GM23338 (cell line): ENCODE data around the gene PRKCG. TPM values are rescaled to one million over a fixed set of nuclear protein-coding genes. Genes with fewer than 3 reads are reported as not detected.

Source experiments
- ATAC-seq: fragments of 200-7000 bp; cut with Tn5 transposase; 3 replicates; pipeline ENCODE4 v1.9.1; 2020
- DNase-seq: peaks from one replicate; pipeline ENCODE4 v3.0.0-alpha.2; 2015; ENCODE audit warnings: low spot score
- H2AFZ ChIP-seq: fragments of 200-600 bp; sonication (generic); 2 replicates; pipeline ENCODE4 v1.8.0; 2016; ENCODE audit warnings: antibody characterized with exemption, mild to moderate bottlenecking, moderate library complexity
- H3F3A ChIP-seq: fragments of 200-600 bp; sonication (generic); replicated peaks from 2 replicates; pipeline ENCODE4 v1.8.0; 2017; ENCODE audit warnings: antibody characterized with exemption, mixed run types, low read depth
- H3K27ac ChIP-seq: fragments of 200-600 bp; sonication (generic); 2 replicates; pipeline ENCODE4 v1.6.1; 2016; ENCODE audit warnings: low read depth
- H3K27me3 ChIP-seq: fragments of 200-600 bp; sonication (generic); 2 replicates; pipeline ENCODE4 v1.8.0; 2016; ENCODE audit warnings: mild to moderate bottlenecking, mixed run types, moderate library complexity; ENCODE audit not compliant: insufficient read depth
- H3K36me3 ChIP-seq: fragments of 200-600 bp; sonication (generic); 2 replicates; pipeline ENCODE4 v1.8.0; 2016; ENCODE audit warnings: mild to moderate bottlenecking; ENCODE audit not compliant: insufficient read depth
- H3K4me1 ChIP-seq: fragments of 200-600 bp; sonication (generic); 2 replicates; pipeline ENCODE4 v1.8.0; 2016; ENCODE audit warnings: mild to moderate bottlenecking, moderate library complexity; ENCODE audit not compliant: insufficient read depth
- H3K4me2 ChIP-seq: fragments of 200-600 bp; sonication (generic); 2 replicates; pipeline ENCODE4 v1.7.1; 2017; ENCODE audit warnings: mixed run types
- H3K4me3 ChIP-seq: fragments of 200-600 bp; sonication (generic); 2 replicates; pipeline ENCODE4 v1.6.1; 2016; ENCODE audit warnings: mixed run types
- H3K79me2 ChIP-seq: fragments of 200-600 bp; sonication (generic); replicated peaks from 2 replicates; pipeline ENCODE4 v1.8.0; 2017; ENCODE audit warnings: mild to moderate bottlenecking; ENCODE audit not compliant: insufficient read depth
- H3K9me2 ChIP-seq: fragments of 200-600 bp; sonication (generic); 2 replicates; pipeline ENCODE4 v1.8.0; 2017; ENCODE audit not compliant: insufficient read depth
- H4K20me1 ChIP-seq: fragments of 200-600 bp; sonication (generic); replicated peaks from 2 replicates; pipeline ENCODE4 v1.8.0; 2017; ENCODE audit warnings: mild to moderate bottlenecking; ENCODE audit not compliant: insufficient read depth
- H3K27ac Mint-ChIP-seq: 2 replicates; pipeline ENCODE4 v1.8.0; 2020; ENCODE audit warnings: inconsistent platforms, mild to moderate bottlenecking, moderate library complexity, mixed read lengths
- H3K27me3 Mint-ChIP-seq: 3 replicates; pipeline ENCODE4 v1.8.0; 2022; ENCODE audit warnings: low read depth, mild to moderate bottlenecking, moderate library complexity, mixed read lengths, inconsistent platforms; ENCODE audit not compliant: insufficient read depth, poor library complexity
- H3K36me3 Mint-ChIP-seq: 3 replicates; pipeline ENCODE4 v1.8.0; 2021; ENCODE audit warnings: low read depth, mild to moderate bottlenecking, inconsistent platforms, moderate library complexity, mixed read lengths
- H3K4me1 Mint-ChIP-seq: 3 replicates; pipeline ENCODE4 v1.8.0; 2020; ENCODE audit warnings: mild to moderate bottlenecking, inconsistent platforms, mixed read lengths
- H3K4me3 Mint-ChIP-seq: 3 replicates; pipeline ENCODE4 v1.8.0; 2021; ENCODE audit warnings: moderate library complexity, mild to moderate bottlenecking, inconsistent platforms, mixed read lengths
- H3K9me3 Mint-ChIP-seq: 3 replicates; pipeline ENCODE4 v1.8.0; 2020; ENCODE audit warnings: moderate library complexity, mild to moderate bottlenecking, inconsistent platforms, mixed read lengths
- CREB1 ChIP-seq: fragments of 250-450 bp; sonication (Bioruptor Pico); IDR thresholded peaks from 2 replicates; pipeline ENCODE4 v1.5.0; 2020; ENCODE audit warnings: low read depth, mild to moderate bottlenecking, moderate library complexity
- CTCF ChIP-seq, 2 experiments: fragments of 200-600 bp in 1 of 2; sonication (generic) in 1 of 2; conservative IDR thresholded peaks; 2 replicates each; pipeline versions ENCODE4 v1.5.1 to v1.6.1; 2016 to 2017; ENCODE audit warnings: antibody characterized with exemption in 2 of 2, low read depth in 2 of 2, mild to moderate bottlenecking in 2 of 2, moderate library complexity in 1 of 2
- EZH2phosphoT487 ChIP-seq: fragments of 200-600 bp; sonication (generic); IDR thresholded peaks from one replicate; pipeline ENCODE4 v1.8.1; 2018; ENCODE audit warnings: antibody characterized with exemption; ENCODE audit not compliant: unreplicated experiment
- NANOG ChIP-seq: IDR thresholded peaks from 2 replicates; pipeline ENCODE4 v1.6.1; 2016; ENCODE audit warnings: antibody characterized with exemption, borderline replicate concordance
- POLR2AphosphoS5 ChIP-seq: IDR thresholded peaks from 2 replicates; pipeline ENCODE4 v1.6.1; 2016; ENCODE audit warnings: antibody characterized with exemption, low read depth
- REST ChIP-seq: IDR thresholded peaks from one replicate; pipeline ENCODE4 v1.6.1; 2018; ENCODE audit warnings: antibody characterized with exemption; ENCODE audit not compliant: unreplicated experiment
- STAT1 ChIP-seq: IDR thresholded peaks from one replicate; pipeline ENCODE4 v1.6.1; 2016; ENCODE audit warnings: antibody characterized with exemption; ENCODE audit not compliant: unreplicated experiment
- polyA plus RNA-seq: library from polyadenylated mRNA; unstranded; fragments of >200 nt; fragmentation: Nextera tagmentation; extraction: Ambion mirVana; gene quantifications from 2 replicates; pipeline ENCODE4 v1.2.1, GENCODE V29; 2016
- total RNA-seq: library from RNA; depleted of rRNA; stranded (reverse); fragments of >200 nt; shearing (Covaris generic); gene quantifications from 2 replicates; pipeline ENCODE4 v1.2.3, GENCODE V29; 2014

PRKCG gene
- total and polyA plus RNA-seq, 2 experiments from 2014 or later: 15.4 to 15.9 TPM

GRCh38 chr19:53917356-53917755, 35.4 kb downstream of the PRKCG start (continued):
- no peak for TF ChIP-seq REST

DNA sequence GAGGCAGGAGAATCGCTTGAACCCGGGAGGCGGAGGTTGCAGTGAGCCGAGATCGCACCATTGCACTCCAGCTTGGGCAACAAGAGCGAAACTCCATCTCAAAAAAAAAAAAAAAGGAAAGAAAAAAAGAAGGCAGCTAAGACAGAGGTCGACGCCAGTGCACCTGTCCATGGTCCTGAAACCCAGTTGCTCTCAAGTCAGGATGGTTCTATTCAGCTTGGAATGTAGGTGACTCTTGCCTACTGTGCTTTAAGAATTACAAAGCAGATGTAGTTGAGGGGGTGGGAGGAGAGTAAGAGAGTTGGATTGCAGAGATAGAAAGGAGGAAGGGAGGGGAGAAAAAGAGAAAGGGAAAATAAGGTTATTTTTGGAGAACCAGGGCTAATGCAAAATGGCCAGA, 45.7 kb downstream of the PRKCG start:
- Histone ChIP-seq H3K4me3 (no peak overlapping the region), H3K27ac (no peak overlapping the region), H3K4me1 (no peaks in the 10 kb centered on the region), H3K9me2 (no peaks in the 10 kb centered on the region), H3K27me3 (no peaks in the 10 kb centered on the region), H3K4me2 (no peak overlapping the region), H3K36me3 (peaks cover 22% of the 10 kb centered on the region), H2AFZ (no peak overlapping the region), H4K20me1 (peaks cover 14% of the 10 kb centered on the region; the same call in 1 of the 2 replicates), H3F3A (0 out of 2 replicates have a peak, but pooled peaks cover 5% of the 10 kb centered on the region), H3K79me2 (no peaks in the 10 kb centered on the region)
- ATAC-seq (peak; percentile 100), DNase-seq (peak; percentile 97)
- no peak for TF ChIP-seq EZH2phosphoT487
- peak; percentile 93 for TF ChIP-seq REST
- TF ChIP-seq CREB1 (CRISPR knock-in tag): peak; percentile 59; the same call in 1 of the 2 replicates
- peaks cover 6% of the 10 kb centered on the region for H3K27me3 Mint-ChIP-seq
- peaks cover 6% of the 10 kb centered on the region for H3K4me1 Mint-ChIP-seq
- no peak overlapping the region; the same call in 2 of the 3 replicates for H3K4me3 Mint-ChIP-seq
- no peak overlapping the region for H3K27ac Mint-ChIP-seq
- H3K36me3 Mint-ChIP-seq: peaks cover 63% of the 10 kb centered on the region
- H3K9me3 Mint-ChIP-seq: peaks cover 5% of the 10 kb centered on the region

GRCh38 chr19:53936029-53936428, 54.0 kb downstream of the PRKCG start:
- Histone ChIP-seq H3K4me2 (peak overlapping the region; percentile 49; the same call in 1 of the 2 replicates), H2AFZ (no peak overlapping the region), H3K27ac (peak overlapping the region; percentile 48; the same call in 1 of the 2 replicates), H3K36me3 (peaks cover 16% of the 10 kb centered on the region), H3K4me3 (no peak overlapping the region), H3K27me3 (no peaks in the 10 kb centered on the region), H4K20me1 (no peaks in the 10 kb centered on the region), H3F3A (peaks cover 7% of the 10 kb centered on the region; the same call in 1 of the 2 replicates), H3K9me2 (no peaks in the 10 kb centered on the region), H3K79me2 (no peaks in the 10 kb centered on the region), H3K4me1 (peaks cover 9% of the 10 kb centered on the region; the same call in 1 of the 2 replicates)
- H3K27ac Mint-ChIP-seq: no peak overlapping the region
- DNase-seq (no peak), ATAC-seq (peak; percentile 92)
- TF ChIP-seq STAT1 (no peak), POLR2AphosphoS5 (no peak), EZH2phosphoT487 (no peak), CTCF (conservative IDR thresholded peaks at IDR 0.05; ENCODE audit: low read depth in 2 of 2) (no peak), NANOG (no peak)
- H3K9me3 Mint-ChIP-seq: no peaks in the 10 kb centered on the region
- no peak overlapping the region; the same call in 2 of the 3 replicates for H3K4me3 Mint-ChIP-seq
- peaks cover 7% of the 10 kb centered on the region for H3K4me1 Mint-ChIP-seq
- no peaks in the 10 kb centered on the region for H3K27me3 Mint-ChIP-seq
- H3K36me3 Mint-ChIP-seq: peaks cover 51% of the 10 kb centered on the region
